Mammary epithelial cell (primary cell): ENCODE measurements around the gene CXCR6.

Experiments
- CTCF ChIP-seq, 2 donors: IDR thresholded peaks in 1 of 2; conservative IDR thresholded peaks in 1 of 2; 2 replicates each; pipeline ENCODE4 v1.5.1; 2011 to 2012; ENCODE audit warnings: inconsistent platforms in 2 of 2, low read length in 2 of 2, mild to moderate bottlenecking in 2 of 2, control low read depth in 1 of 2, low read depth in 1 of 2; ENCODE audit not compliant: insufficient read depth in 1 of 2; ENCODE audit errors: extremely low read depth in 1 of 2
- EZH2 ChIP-seq: IDR thresholded peaks from 2 replicates; pipeline ENCODE4 v1.6.1; 2012; ENCODE audit warnings: low read length, inconsistent platforms, borderline replicate concordance

GRCh38 chr3:45984331-45985312, 41.4 kb downstream of the CXCR6 start:
- TF ChIP-seq CTCF (conservative IDR thresholded peaks at IDR 0.05 in 1 of 2, IDR thresholded peaks at IDR 0.05 in 1 of 2; ENCODE audit: extremely low read depth in 1 of 2, insufficient read depth in 1 of 2, low read depth in 1 of 2, low read length in 2 of 2) = no peak
- no peak for TF ChIP-seq EZH2
